C4-2B (cell line): ENCODE measurements around the gene SPG7.

Source experiments
- CTCF ChIP-seq: fragments of 450-650 bp; conservative IDR thresholded peaks from 2 replicates; pipeline ENCODE4 v1.5.1; 2017; ENCODE audit warnings: mild to moderate bottlenecking
- ZFX ChIP-seq: fragments of 450-650 bp; IDR thresholded peaks from 2 replicates; pipeline ENCODE4 v1.6.1; 2017

DNA sequence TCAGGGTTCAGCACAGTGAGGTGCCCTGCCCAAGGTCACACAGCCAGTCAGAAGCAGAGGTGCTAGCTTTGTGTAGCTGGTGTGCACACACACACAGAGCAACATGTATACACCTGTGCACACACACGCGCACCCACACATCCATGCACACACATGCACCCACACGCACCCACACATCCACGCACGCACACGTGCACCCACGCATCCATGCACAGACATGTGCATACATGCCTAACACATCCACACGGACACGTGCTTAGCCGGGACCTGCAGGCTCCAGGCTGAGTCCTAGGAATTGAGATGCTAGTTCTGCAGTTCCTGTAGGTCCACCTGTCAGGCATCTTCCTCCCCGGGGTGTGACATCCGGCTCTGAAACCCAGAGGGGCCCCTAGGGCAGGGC, 92.2 kb downstream of the SPG7 start:
- TF ChIP-seq CTCF: no peak
- TF ChIP-seq ZFX: no peak
